Measurements from ENCODE around the gene EMC8. TPM values are rescaled to one million over a fixed set of nuclear protein-coding genes. Genes with fewer than 3 reads are reported as not detected.

Gene EMC8
- total RNA-seq, 1 experiment from 2014 or later, result 73.0 TPM

- TF ChIP-seq REST (IDR thresholded peaks at IDR 0.05; ENCODE audit: low read depth), result no peak
- TF ChIP-seq, protein P1, sequence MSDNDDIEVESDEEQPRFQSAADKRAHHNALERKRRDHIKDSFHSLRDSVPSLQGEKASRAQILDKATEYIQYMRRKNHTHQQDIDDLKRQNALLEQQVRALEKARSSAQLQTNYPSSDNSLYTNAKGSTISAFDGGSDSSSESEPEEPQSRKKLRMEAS (IDR thresholded peaks at IDR 0.05), result no peak
- no peak for TF ChIP-seq POLR2AphosphoS5 (IDR thresholded peaks at IDR 0.05; ENCODE audit: low read depth, low read length)
- no peak for TF ChIP-seq ATF3 (IDR thresholded peaks at IDR 0.05)
- no peak for TF ChIP-seq FOSL1 (IDR thresholded peaks at IDR 0.05; ENCODE audit: low read depth)
- no peak for TF ChIP-seq CBX3 (IDR thresholded peaks at IDR 0.05; ENCODE audit: low read depth)
- no peak for TF ChIP-seq JUND (IDR thresholded peaks at IDR 0.05)
- no peak for TF ChIP-seq ZBTB33 (IDR thresholded peaks at IDR 0.05; ENCODE audit: extremely low read depth, insufficient replicate concordance, low read length)
These were observed 40.4 kb upstream of the EMC8 start (continued) for GRCh38 chr16:85839681-85840240.
